Tongue (tissue), 2 donors: Measurements from ENCODE around the gene IPMK. TPM values are rescaled to one million over a fixed set of nuclear protein-coding genes. Genes with fewer than 3 reads are reported as not detected.
"Not testable (repeated sequence)": the region's sequence is repeated elsewhere in the genome, so short reads cannot be mapped to it uniquely, and the experiment has no call there.

ENCODE experiments used
- DNase-seq: peaks from one replicate; pipeline ENCODE4 v3.0.0-alpha.2; 2015
- total RNA-seq: library from RNA; depleted of rRNA; stranded (reverse); fragments of >200 nt; gene quantifications from one replicate; pipeline ENCODE4 v1.2.3, GENCODE V29; 2014

The IPMK gene
- total RNA-seq, 1 donor from 2014 or later = 6.9 TPM

DNA sequence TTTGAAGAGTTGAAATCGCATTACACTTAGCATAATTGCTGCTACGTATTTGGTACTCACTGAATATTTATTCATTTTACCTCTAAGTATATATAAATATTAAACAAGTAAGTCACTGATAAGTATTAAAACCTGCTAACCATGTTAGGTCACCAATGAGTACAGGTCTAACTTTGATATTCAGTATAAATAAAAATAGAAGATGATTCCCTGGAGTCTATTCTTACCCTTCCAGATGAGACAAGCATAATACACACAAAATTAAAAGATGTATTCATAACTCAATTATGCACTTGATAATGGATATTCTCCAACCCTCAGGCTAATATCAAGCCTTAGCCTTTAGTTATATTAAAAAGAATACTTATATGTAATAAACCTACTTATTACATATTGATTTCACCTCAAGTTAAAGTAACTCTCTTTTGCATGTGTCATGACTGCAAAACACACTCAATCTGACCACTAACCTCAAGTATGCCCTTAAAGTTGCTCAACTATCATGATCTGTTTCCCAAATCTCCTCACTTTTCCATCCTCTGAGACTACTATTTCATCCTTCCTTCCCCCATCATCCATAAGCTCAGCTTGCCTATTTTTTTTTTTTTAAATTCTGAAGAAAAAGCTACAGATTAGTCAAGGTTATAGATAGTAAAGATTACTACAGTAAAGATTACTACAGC lies 46.8 kb downstream of the IPMK start:
- DNase-seq = no peak

- DNase-seq = no peak
Measured at GRCh38 chr10:58219875-58220274, 47.8 kb downstream of the IPMK start.

GRCh38 chr10:58217612-58218011 lies 50.1 kb downstream of the IPMK start:
- no peak for DNase-seq

DNA sequence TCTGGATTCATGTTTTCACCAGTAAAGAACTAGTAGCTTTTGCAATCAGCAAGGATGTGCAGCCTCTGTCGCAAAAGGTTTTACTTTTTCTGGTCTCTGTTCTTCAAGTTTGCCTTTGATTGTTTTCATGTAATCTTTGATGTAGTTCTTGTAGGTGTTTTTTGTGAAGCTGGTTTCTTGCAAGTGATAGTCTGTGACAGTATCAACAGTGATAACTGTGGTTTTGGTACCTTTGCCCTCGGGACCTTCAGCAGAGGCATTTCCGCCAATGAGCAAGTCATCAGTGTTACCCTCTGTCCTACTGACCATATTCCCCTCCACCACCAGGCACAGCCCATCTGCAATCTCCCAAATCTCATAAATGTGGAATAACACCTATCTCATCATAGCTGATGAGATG lies 55.1 kb downstream of the IPMK start:
- no peak for DNase-seq

- no peak for DNase-seq
Measured at GRCh38 chr10:58210160-58210559, 57.5 kb downstream of the IPMK start.

GRCh38 chr10:58209669-58210068 lies 58.0 kb downstream of the IPMK start:
- peak; percentile 6 for DNase-seq

DNA sequence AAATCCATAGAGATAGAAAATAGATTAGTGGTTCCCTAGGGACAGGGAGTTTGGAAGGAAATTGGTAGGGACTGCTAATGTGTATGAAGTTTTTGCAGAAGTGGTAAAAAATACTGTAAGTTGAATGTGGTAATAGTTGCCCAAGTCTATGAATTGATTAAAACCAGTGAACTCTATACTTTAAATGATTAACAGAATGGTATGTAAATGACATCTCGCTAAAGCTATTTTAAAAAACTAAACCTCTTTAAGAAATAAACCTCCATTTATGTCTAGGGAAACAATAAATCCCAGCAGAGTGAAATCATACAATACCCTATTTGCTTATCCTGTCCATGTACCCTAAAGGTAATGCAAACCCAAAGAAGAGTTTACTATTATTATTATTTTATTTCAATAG lies 61.4 kb downstream of the IPMK start:
- DNase-seq = no peak

DNA sequence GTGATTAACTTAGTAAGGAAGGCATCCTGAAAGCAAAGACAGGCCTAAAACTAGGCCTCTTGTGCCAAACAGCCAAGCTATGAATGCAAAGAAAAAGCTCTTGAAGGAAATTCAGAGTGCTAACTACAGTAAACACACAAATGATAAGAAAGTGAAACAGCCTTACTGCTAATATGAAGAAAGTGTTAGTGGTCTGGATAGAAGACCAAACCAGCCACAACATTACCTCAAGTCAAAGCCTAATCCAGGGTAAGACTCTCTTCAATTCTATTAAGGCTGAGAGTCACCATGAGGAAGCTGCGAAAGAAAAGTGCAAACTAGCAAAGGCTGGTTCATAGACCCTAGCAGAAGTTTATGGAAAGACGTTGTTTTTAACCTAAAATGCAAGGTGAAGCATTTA lies 66.0 kb downstream of the IPMK start:
- no peak for DNase-seq

DNA sequence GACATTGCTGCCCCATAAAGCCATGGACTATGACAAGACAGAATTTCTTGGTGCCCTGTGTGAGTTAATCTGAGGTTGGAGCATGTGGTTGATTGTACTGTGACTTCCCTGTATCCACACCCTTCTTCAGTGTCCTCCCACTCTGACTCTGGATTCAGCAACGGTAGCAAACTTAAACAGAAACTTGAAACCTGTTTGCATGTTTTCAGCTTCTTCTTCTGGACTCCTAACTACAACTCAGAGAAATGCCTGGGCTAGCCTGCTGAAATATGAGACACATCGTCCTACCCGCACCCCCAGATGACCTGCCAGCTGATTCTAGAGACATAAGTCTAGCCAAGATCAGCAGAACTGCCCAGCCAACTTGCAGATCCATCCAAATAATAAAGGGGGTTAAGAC lies 78.4 kb downstream of the IPMK start:
- DNase-seq = peak; percentile 24

DNA sequence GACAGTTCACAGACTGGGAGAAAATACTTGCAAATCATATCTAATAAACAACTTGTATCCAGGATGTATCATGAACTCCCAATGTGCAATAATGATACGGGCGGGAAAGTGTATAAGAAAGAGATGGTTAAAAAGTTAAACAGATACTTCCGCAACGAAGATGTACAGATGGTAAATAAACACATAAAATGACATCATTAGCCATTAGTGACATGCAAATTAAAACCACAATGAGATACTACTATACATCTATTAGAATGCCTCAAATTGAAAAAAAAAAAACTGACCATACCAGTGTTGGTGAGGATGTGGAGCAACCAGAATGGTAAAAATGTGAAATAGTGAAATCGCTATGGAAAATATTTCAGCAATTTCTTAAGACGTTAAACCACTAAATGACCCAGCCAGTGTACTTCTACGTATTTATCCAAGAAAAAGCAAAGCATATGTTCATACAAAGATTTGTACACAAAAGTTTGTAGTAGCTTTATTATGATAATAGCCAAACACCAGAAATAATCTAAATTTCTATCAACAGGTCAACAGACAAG lies 83.5 kb downstream of the IPMK start:
- DNase-seq = no peak

- no peak for DNase-seq
Measured at GRCh38 chr10:58180666-58181065, 87.0 kb downstream of the IPMK start.

DNA sequence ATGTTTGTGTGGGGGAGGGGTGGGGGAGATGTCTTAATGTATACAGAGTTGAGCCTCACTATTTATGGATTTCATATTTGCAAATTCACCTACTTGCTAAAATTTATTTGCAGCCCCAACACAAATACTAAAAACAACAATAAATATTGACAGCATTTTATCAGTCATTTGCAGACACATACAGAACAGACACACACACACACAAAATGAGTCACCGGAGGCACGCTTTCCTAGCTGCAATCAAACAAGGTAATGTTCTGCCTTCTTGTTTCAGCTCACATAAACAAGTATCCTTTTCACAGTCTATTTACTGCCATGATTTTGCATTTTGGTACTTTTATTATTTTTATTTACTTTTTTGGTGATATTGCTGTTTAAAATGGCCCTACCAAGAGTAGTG lies 88.5 kb downstream of the IPMK start:
- DNase-seq = no peak

DNA sequence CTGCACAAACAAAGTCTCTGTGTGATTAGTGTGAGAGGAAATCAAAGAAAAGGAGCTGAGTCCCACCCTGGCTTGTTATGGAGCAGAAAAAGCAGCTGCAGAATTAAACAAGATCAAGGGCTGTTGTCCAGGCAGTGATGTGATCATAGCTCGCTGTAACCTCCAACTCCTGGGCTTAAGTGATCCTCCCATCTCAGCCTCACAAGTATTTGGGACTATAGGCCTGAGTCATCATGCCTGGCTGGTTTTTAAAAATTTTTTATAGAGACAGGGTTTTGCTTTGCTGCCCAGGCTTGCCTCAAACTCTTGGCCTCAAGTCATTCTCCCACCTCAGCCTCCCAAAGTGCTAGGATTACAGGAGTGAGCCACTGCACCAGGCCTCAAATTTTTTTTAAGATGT lies 88.9 kb downstream of the IPMK start:
- DNase-seq = peak; percentile 7

- DNase-seq = peak; percentile 25
Measured at GRCh38 chr10:58177362-58177947, 90.2 kb downstream of the IPMK start.

GRCh38 chr10:58175990-58176900 lies 91.4 kb downstream of the IPMK start:
- DNase-seq = peak; percentile 46

GRCh38 chr10:58174831-58175230 lies 92.9 kb downstream of the IPMK start:
- no peak for DNase-seq

DNA sequence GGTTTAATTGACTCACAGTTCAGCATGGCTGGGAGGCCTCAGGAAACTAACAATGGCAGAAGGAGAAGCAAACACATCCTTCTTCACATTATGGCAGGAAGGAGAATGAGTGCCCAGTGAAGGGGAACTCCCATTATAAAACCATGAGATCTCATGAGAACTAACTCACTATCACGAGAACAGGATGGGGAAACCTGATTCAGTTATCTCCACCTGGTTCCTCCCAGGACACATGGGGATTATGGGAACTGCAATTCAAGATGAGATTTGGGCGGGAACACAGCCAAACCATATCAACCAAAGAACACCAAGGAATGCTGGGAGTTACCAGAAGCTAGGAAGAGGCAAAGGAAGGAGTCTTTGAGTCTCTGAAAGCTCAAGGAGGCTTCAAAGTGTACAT lies 94.3 kb downstream of the IPMK start:
- no peak for DNase-seq

DNA sequence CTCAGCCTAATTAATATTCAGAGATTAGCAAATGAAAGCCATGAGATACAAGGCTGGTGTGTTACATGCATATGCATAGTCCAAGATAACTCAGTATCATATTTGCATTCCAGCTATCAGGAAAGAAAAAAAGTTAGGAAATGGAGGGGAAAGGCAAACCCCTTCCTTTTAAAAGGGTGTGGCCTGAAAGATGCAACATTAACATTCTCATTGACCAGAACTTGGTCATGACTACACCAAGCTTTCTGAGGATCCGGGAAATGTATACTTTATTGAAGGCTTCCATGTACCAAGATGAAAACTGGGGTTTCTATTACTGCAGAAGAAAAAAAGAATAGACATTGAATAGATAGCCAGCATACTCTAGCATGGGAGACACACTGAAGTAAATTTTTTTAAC lies 96.5 kb downstream of the IPMK start:
- DNase-seq = no peak

DNA sequence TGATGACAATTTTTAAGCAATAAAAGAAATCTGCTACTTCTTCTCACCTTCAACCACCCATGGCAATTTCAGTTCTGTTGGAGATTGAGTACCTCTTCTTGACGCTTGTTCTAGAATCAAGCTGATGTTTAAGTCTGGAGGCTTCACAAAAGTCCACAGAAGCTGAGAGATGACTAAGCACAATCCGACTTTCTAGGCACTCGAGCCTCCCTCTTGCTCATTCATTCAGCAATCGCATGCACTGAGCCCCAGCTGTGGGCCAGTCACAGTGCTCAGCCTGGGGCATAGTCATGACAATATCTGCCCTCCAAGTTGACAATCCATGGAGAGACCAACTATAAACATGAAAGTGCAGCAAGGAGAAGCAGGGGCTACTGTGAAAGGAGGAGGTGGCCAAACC lies 103.2 kb downstream of the IPMK start:
- no peak for DNase-seq

DNA sequence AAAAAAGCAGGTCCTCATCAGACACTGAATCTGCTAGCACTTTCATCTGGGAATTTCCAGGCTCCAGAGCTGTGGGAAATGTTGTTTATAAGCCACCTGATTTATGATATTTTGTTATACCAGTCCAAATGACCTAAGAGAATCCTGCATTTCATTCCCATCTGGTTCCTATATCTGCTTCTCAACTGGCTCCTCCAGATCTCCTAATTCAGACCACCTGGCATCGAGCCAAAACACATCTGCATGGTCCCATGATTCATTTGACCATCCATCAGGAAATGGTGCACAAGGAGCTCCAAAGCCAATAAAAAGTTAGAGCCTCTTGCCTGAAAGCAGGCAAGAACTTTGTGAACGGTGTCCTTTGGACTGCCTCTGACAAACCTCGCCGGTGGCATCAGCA lies 108.9 kb downstream of the IPMK start:
- DNase-seq = no peak

DNA sequence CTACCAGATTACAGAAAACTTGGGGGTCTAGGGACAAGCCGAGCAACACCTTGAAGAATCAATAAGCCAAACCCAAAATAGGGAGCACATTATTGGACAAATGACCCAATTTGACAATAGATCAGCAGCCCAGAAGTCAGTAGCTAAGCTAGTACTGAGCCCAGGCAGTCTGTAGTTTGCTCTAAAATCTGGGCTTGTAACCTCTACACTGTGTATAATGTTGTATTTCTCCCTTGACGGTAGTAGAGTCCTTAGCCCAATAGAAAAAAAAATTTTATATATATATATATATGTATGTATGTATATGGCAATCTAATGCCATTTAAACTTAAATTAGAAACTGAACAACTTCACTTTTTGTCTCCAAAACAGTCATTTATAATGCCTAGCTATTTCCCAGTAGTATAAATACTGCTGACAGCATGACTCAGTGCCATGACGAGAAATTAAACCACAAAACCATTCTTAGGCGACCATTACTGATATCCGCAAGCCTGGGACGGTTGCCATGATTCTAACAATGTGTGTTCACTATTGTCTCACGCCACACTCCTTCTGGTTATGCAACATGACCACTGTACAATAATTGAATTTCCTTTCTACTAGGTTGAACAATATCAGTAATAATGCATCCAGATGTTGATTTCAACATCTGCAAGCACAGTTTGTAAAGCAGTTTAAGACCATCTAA lies 110.5 kb downstream of the IPMK start:
- DNase-seq = no peak

DNA sequence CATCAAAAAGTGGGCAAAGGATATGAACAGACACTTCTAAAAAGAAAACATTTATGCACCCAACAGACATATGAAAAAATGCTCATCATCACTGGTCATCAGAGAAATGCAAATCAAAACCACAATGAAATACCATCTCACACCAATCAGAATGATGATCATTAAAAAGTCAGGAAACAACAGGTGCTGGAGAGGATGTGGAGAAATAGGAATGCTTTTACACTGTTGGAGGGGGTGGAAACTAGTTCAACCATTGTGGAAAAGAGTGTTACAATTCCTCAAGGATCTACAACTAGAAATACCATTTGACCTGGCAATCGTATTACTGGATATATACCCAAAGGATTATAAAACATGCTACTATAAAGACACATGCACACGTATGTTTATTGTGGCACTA lies 111.8 kb downstream of the IPMK start:
- not testable (repeated sequence) for DNase-seq
